GM12892 (cell line): ENCODE measurements around the gene HIGD1A.

ENCODE experiments used
- POLR2A ChIP-seq: IDR thresholded peaks from 2 replicates; pipeline ENCODE4 v1.6.1; 2011; ENCODE audit warnings: low read depth, low read length, control low read depth
- POLR2AphosphoS5 ChIP-seq: IDR thresholded peaks from 2 replicates; pipeline ENCODE4 v1.6.1; 2011; ENCODE audit warnings: low read depth, low read length, control low read depth

DNA sequence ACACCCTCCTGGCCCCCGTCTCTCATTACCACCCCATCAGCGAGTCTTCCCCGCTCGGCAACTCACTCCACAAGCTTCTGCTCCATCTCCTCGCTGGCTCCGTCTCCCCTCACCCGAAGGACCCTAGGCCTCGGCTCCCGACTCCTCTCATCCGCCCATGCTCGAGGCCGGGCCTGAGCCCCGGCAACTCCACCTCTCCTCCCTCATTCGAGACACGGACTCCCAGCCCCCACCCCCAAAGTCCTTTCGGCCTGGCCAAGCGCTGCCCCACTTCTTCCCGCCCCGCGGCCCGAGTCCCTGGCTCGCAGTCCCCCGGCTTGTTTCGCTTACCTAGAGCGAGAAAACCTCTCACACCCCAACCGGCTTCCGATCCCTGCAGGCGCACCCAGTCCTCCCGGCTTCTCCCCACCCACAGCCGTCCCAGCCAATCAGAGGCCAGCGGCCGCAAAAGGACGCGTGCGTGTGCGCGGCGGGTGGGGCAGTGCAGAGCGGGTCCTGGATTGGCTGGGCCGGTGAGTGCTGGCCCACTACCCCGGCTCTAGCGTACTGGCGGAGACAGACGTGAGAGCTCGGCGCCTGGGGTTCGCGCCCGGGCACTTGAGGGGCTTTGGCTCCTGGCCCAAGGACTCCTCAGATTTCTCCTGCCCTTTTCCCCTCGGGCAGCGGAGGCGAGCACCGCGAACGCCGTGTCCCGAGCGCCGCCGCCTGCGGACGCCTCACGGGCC lies at the start of gene HIGD1A:
- peak; percentile 85 for TF ChIP-seq POLR2A
- TF ChIP-seq POLR2AphosphoS5 = no peak; the same call in 1 of the 2 replicates
